ENCODE results near the gene KCNIP4.

DNA sequence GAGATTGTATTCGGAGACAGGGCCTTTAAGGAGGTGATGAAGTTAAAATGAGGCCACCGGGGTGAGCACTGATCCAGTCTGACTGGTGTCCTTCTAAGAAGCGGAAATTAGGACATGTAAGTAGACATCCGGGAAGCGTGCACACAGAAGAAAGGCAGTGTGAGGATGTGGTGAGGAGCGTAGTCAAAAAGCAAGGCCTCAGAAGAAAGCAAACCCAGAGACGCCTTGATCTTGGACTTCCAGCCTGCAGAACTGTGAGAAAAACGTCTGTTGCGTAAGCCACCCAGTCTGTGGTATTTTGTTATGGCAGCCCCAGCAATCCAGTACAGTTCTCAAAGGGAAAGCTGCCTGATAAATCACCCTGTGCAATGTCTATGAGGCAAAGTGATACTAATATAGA, 153.5 kb downstream of the KCNIP4 start:
- TF ChIP-seq, protein P1, sequence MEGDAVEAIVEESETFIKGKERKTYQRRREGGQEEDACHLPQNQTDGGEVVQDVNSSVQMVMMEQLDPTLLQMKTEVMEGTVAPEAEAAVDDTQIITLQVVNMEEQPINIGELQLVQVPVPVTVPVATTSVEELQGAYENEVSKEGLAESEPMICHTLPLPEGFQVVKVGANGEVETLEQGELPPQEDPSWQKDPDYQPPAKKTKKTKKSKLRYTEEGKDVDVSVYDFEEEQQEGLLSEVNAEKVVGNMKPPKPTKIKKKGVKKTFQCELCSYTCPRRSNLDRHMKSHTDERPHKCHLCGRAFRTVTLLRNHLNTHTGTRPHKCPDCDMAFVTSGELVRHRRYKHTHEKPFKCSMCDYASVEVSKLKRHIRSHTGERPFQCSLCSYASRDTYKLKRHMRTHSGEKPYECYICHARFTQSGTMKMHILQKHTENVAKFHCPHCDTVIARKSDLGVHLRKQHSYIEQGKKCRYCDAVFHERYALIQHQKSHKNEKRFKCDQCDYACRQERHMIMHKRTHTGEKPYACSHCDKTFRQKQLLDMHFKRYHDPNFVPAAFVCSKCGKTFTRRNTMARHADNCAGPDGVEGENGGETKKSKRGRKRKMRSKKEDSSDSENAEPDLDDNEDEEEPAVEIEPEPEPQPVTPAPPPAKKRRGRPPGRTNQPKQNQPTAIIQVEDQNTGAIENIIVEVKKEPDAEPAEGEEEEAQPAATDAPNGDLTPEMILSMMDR (conservative IDR thresholded peaks at IDR 0.05; ENCODE audit: low read length) = no peak
- no peak for TF ChIP-seq EZH2phosphoT487 (IDR thresholded peaks at IDR 0.05; ENCODE audit: borderline replicate concordance)
